ENCODE results near the gene RPS13.
"Not testable (repeated sequence)": the region's sequence is repeated elsewhere in the genome, so short reads cannot be mapped to it uniquely, and the experiment has no call there.

The RPS13 gene

GRCh38 chr11:17036666-17037658 is 40.5 kb downstream of the RPS13 start:
- no peak for DNase-seq (ENCODE audit: low read depth)

GRCh38 chr11:17034027-17034426 is 43.4 kb downstream of the RPS13 start:
- DNase-seq (ENCODE audit: low read depth) = not testable (repeated sequence)

- DNase-seq (ENCODE audit: low read depth) = no peak
Observed at GRCh38 chr11:17026487-17027082, 50.9 kb downstream of the RPS13 start.

GRCh38 chr11:17024924-17025323 is 52.5 kb downstream of the RPS13 start:
- DNase-seq (ENCODE audit: low read depth) = no peak
